ENCODE data around the gene HINT2. TPM values are rescaled to one million over a fixed set of nuclear protein-coding genes. Genes with fewer than 3 reads are reported as not detected.

Gene HINT2
- polyA plus RNA-seq, 1 experiment = 17.5 TPM

- ChIA-PET POLR2A (no interaction called here), CTCF (no interaction called here)
- DNase-seq (ENCODE audit: low read depth, low spot score) = no peak
- Histone ChIP-seq H3K4me3 (ENCODE audit: low read depth, low read length) (no peak overlapping the region), H3K27me3 (ENCODE audit: control insufficient read depth, insufficient read depth, low read length) (no peaks in the 10 kb centered on the region), H3K9me3 (ENCODE audit: control insufficient read depth, insufficient read depth, low read length) (no peaks in the 10 kb centered on the region), H3K27ac (ENCODE audit: low read depth, low read length) (no peak overlapping the region)
- no peak for TF ChIP-seq CTCF (IDR thresholded peaks at IDR 0.05; ENCODE audit: low read depth, low read length)
Measured at GRCh38 chr9:35808433-35808832, 6.4 kb downstream of the HINT2 start.

- no peak for DNase-seq (ENCODE audit: low read depth, low spot score)
- no peak for TF ChIP-seq CTCF (IDR thresholded peaks at IDR 0.05; ENCODE audit: low read depth, low read length)
- H3K27me3 ChIP-seq (ENCODE audit: control insufficient read depth, insufficient read depth, low read length) = no peaks in the 10 kb centered on the region
- H3K4me3 ChIP-seq (ENCODE audit: low read depth, low read length) = no peak overlapping the region
- ChIA-PET CTCF (interaction anchor here (2.0 kb wide), 1 partner anchor 16 kb away, joined by 7 read pairs; no protein-coding TSS in a partner anchor), POLR2A (no interaction called here)
- no peaks in the 10 kb centered on the region for H3K9me3 ChIP-seq (ENCODE audit: control insufficient read depth, insufficient read depth, low read length)
- no peak overlapping the region for H3K27ac ChIP-seq (ENCODE audit: low read depth, low read length)
Measured at GRCh38 chr9:35806101-35806500, 8.7 kb downstream of the HINT2 start.

- Histone ChIP-seq H3K9me3 (ENCODE audit: control insufficient read depth, insufficient read depth, low read length) (no peaks in the 10 kb centered on the region), H3K27ac (ENCODE audit: low read depth, low read length) (no peak overlapping the region), H3K27me3 (ENCODE audit: control insufficient read depth, insufficient read depth, low read length) (no peaks in the 10 kb centered on the region), H3K4me3 (ENCODE audit: low read depth, low read length) (no peak overlapping the region)
- no peak for TF ChIP-seq CTCF (IDR thresholded peaks at IDR 0.05; ENCODE audit: low read depth, low read length)
- no peak for DNase-seq (ENCODE audit: low read depth, low spot score)
- CTCF ChIA-PET = no interaction called here
- POLR2A ChIA-PET = no interaction called here
Measured at GRCh38 chr9:35801328-35802128, 13.3 kb downstream of the HINT2 start.

DNA sequence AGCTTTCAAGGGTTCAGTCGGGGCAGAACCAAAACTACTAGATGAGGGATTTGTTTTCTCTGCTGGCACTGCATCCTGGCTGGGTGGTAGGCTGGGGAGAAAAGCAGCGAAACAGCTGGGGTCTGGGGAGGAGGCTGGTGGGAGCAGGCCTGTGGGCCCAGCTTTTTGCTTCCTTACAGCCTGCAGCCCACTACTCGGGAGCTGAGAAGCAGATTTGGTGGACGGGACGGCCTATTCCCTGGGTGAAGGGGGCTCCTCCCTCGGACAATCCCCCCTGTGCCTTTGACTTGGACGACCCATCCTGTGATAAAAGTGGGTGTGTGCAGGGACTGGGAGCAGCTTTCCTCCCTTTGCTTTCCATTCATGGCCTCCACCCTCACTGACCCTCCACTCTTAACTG lies 14.3 kb downstream of the HINT2 start:
- H3K4me3 ChIP-seq (ENCODE audit: low read depth, low read length) = no peak overlapping the region
- no peak overlapping the region for H3K27ac ChIP-seq (ENCODE audit: low read depth, low read length)
- H3K27me3 ChIP-seq (ENCODE audit: control insufficient read depth, insufficient read depth, low read length) = no peaks in the 10 kb centered on the region
- no peaks in the 10 kb centered on the region for H3K9me3 ChIP-seq (ENCODE audit: control insufficient read depth, insufficient read depth, low read length)
- no peak for DNase-seq (ENCODE audit: low read depth, low spot score)
- CTCF ChIA-PET = no interaction called here
- POLR2A ChIA-PET = no interaction called here
- no peak for TF ChIP-seq CTCF (IDR thresholded peaks at IDR 0.05; ENCODE audit: low read depth, low read length)

- Histone ChIP-seq H3K27me3 (ENCODE audit: control insufficient read depth, insufficient read depth, low read length) (no peaks in the 10 kb centered on the region), H3K9me3 (ENCODE audit: control insufficient read depth, insufficient read depth, low read length) (no peaks in the 10 kb centered on the region), H3K4me3 (ENCODE audit: low read depth, low read length) (no peak overlapping the region), H3K27ac (ENCODE audit: low read depth, low read length) (peak overlapping the region; percentile 21)
- no peak for DNase-seq (ENCODE audit: low read depth, low spot score)
- ChIA-PET POLR2A (no interaction called here), CTCF (interaction anchor here (1.3 kb wide), 1 partner anchor 8 kb away, joined by 7 read pairs; no protein-coding TSS in a partner anchor)
- no peak for TF ChIP-seq CTCF (IDR thresholded peaks at IDR 0.05; ENCODE audit: low read depth, low read length)
Measured at GRCh38 chr9:35798658-35799374, 16.0 kb downstream of the HINT2 start.
